Progenitor cell of endocrine pancreas (in vitro differentiated cells): Measurements from ENCODE around the gene ELMOD3. TPM values are rescaled to one million over a fixed set of nuclear protein-coding genes. Genes with fewer than 3 reads are reported as not detected.
A peak's percentile ranks its signal among the peaks of the same experiment; 100 is the strongest.
"Not testable (repeated sequence)": the region's sequence is repeated elsewhere in the genome, so short reads cannot be mapped to it uniquely, and the experiment has no call there.

ENCODE experiments used
- DNase-seq: peaks from one replicate; pipeline ENCODE4 v3.0.0; 2021; ENCODE audit warnings: low spot score; ENCODE audit not compliant: unreplicated experiment
- H3K27ac Mint-ChIP-seq: 2 replicates; pipeline ENCODE4 v1.8.0; 2021; ENCODE audit warnings: mild to moderate bottlenecking, moderate library complexity, mixed read lengths
- H3K27me3 Mint-ChIP-seq: 2 replicates; pipeline ENCODE4 v1.8.0; 2021; ENCODE audit warnings: mixed read lengths
- H3K36me3 Mint-ChIP-seq: 2 replicates; pipeline ENCODE4 v1.8.0; 2022; ENCODE audit warnings: mixed read lengths; ENCODE audit not compliant: insufficient read depth
- H3K4me1 Mint-ChIP-seq: 2 replicates; pipeline ENCODE4 v1.8.0; 2021; ENCODE audit warnings: low read depth, mixed read lengths
- H3K4me3 Mint-ChIP-seq: 2 replicates; pipeline ENCODE4 v1.8.0; 2021; ENCODE audit warnings: low read depth, mild to moderate bottlenecking, moderate library complexity, mixed read lengths
- H3K9me3 Mint-ChIP-seq: 2 replicates; pipeline ENCODE4 v1.8.0; 2021; ENCODE audit warnings: low read depth, mixed read lengths
- CTCF ChIP-seq: fragments of 200-600 bp; sonication (generic); IDR thresholded peaks from one replicate; pipeline ENCODE4 v1.5.0; 2021; ENCODE audit warnings: antibody characterized with exemption, mild to moderate bottlenecking; ENCODE audit not compliant: unreplicated experiment
- total RNA-seq: library from RNA; stranded (reverse); gene quantifications from 2 replicates; pipeline ENCODE4 v1.2.1, GENCODE V29; 2021

Gene ELMOD3
- total RNA-seq, 1 donor from 2014 or later, result 25.6 TPM

- DNase-seq, result no peak
- H3K4me3 Mint-ChIP-seq, result no peak overlapping the region
- H3K27ac Mint-ChIP-seq, result no peak overlapping the region
- H3K4me1 Mint-ChIP-seq, result no peaks in the 10 kb centered on the region
- TF ChIP-seq CTCF, result no peak
- no peaks in the 10 kb centered on the region for H3K27me3 Mint-ChIP-seq
- H3K9me3 Mint-ChIP-seq, result no peaks in the 10 kb centered on the region
- peaks cover 37% of the 10 kb centered on the region for H3K36me3 Mint-ChIP-seq
Measured at GRCh38 chr2:85318222-85319074, 36.1 kb upstream of the ELMOD3 start.

- Mint-ChIP-seq H3K4me3 (no peak overlapping the region), H3K27ac (peak overlapping the region; percentile 6), H3K27me3 (no peaks in the 10 kb centered on the region), H3K9me3 (no peaks in the 10 kb centered on the region), H3K36me3 (peaks cover 41% of the 10 kb centered on the region), H3K4me1 (peaks cover 3% of the 10 kb centered on the region)
- no peak for TF ChIP-seq CTCF
- no peak for DNase-seq
Measured at GRCh38 chr2:85319796-85320195, 34.8 kb upstream of the ELMOD3 start.

- H3K4me3 Mint-ChIP-seq, result no peak overlapping the region
- no peak for TF ChIP-seq CTCF
- no peaks in the 10 kb centered on the region for H3K27me3 Mint-ChIP-seq
- DNase-seq, result no peak
- H3K4me1 Mint-ChIP-seq, result peaks cover 30% of the 10 kb centered on the region
- peaks cover 34% of the 10 kb centered on the region for H3K36me3 Mint-ChIP-seq
- H3K9me3 Mint-ChIP-seq, result no peaks in the 10 kb centered on the region
- no peak overlapping the region for H3K27ac Mint-ChIP-seq
Measured at GRCh38 chr2:85323351-85323987, 31.1 kb upstream of the ELMOD3 start.

GRCh38 chr2:85323988-85324367, 30.6 kb upstream of the ELMOD3 start:
- H3K27ac Mint-ChIP-seq, H3K27me3 Mint-ChIP-seq, DNase-seq, H3K4me3 Mint-ChIP-seq, H3K9me3 Mint-ChIP-seq: not testable (repeated sequence)
- H3K36me3 Mint-ChIP-seq, result peaks cover 34% of the 10 kb centered on the region
- peaks cover 33% of the 10 kb centered on the region for H3K4me1 Mint-ChIP-seq

GRCh38 chr2:85324639-85325465, 29.7 kb upstream of the ELMOD3 start:
- peak overlapping the region; percentile 88 for H3K27ac Mint-ChIP-seq
- TF ChIP-seq CTCF, result no peak
- no peaks in the 10 kb centered on the region for H3K27me3 Mint-ChIP-seq
- peaks cover 29% of the 10 kb centered on the region for H3K36me3 Mint-ChIP-seq
- peaks cover 33% of the 10 kb centered on the region for H3K4me1 Mint-ChIP-seq
- DNase-seq, result no peak
- H3K9me3 Mint-ChIP-seq, result no peaks in the 10 kb centered on the region
- H3K4me3 Mint-ChIP-seq, result peak overlapping the region; percentile 97
